Fibroblast of lung (primary cell): Measurements from ENCODE around the gene ABHD5.

Experiments used
- CTCF ChIP-seq, 2 donors: IDR thresholded peaks in 1 of 2; conservative IDR thresholded peaks in 1 of 2; 1 replicate in 1 of 2; 2 replicates in 1 of 2; pipeline ENCODE4 v1.5.1; 2011 to 2012; ENCODE audit warnings: low read length in 2 of 2, control low read depth in 1 of 2, inconsistent platforms in 1 of 2, low read depth in 1 of 2, mild to moderate bottlenecking in 1 of 2
- EZH2 ChIP-seq: IDR thresholded peaks from 2 replicates; pipeline ENCODE4 v1.5.1; 2012; ENCODE audit warnings: low read length, control low read depth, mild to moderate bottlenecking; ENCODE audit errors: missing control alignments

GRCh38 chr3:43641306-43642114 is 49.2 kb upstream of the ABHD5 start:
- TF ChIP-seq CTCF (conservative IDR thresholded peaks at IDR 0.05 in 1 of 2, IDR thresholded peaks at IDR 0.05 in 1 of 2; ENCODE audit: low read depth in 1 of 2, low read length in 2 of 2) (no peak), EZH2 (no peak)
